Testis (tissue), 3 donors: ENCODE measurements around the gene HSD17B13. TPM values are rescaled to one million over a fixed set of nuclear protein-coding genes. Genes with fewer than 3 reads are reported as not detected.
"Not testable (repeated sequence)": the region's sequence is repeated elsewhere in the genome, so short reads cannot be mapped to it uniquely, and the experiment has no call there.

Experiments used
- DNase-seq: peaks from one replicate; pipeline ENCODE4 v3.0.0-alpha.2; 2019
- H3K27ac ChIP-seq, 2 donors: fragments of 200-600 bp; sonication (generic); one replicate each; pipeline ENCODE4 v1.5.1; 2019
- H3K27me3 ChIP-seq: fragments of 200-600 bp; sonication (generic); one replicate; pipeline ENCODE4 v1.5.1; 2019
- H3K36me3 ChIP-seq: fragments of 200-600 bp; sonication (generic); one replicate; pipeline ENCODE4 v1.5.1; 2017; ENCODE audit warnings: low read depth; ENCODE audit errors: missing control alignments
- H3K4me1 ChIP-seq: fragments of 200-600 bp; sonication (generic); one replicate; pipeline ENCODE4 v1.5.1; 2019
- H3K4me3 ChIP-seq, 2 donors: fragments of 200-600 bp; sonication (generic); one replicate each; pipeline ENCODE4 v1.5.1; 2017 to 2019
- H3K9me3 ChIP-seq: fragments of 200-600 bp; sonication (generic); one replicate; pipeline ENCODE4 v1.5.1; 2017
- POLR2A ChIP-seq: fragments of 450-650 bp; IDR thresholded peaks from one replicate; pipeline ENCODE4 v1.6.1; 2017; ENCODE audit warnings: antibody characterized with exemption, mild to moderate bottlenecking, moderate library complexity
- WGBS, 2 donors: methylation state at CpG; one replicate each; pipeline ENCODE4 v1.1.5; 2018; 5-methylcytosine and 5-hydroxymethylcytosine counted together
- intact Hi-C: fragments of 100-400 bp; cut with DNase I; formaldehyde crosslinking; loops from one replicate; pipeline ENCODE4 v1.15.1; 2023; ENCODE audit warnings: low total_unique reads
- polyA plus RNA-seq: library from polyadenylated mRNA; stranded (reverse); fragments of 350-450 nt; fragmentation: Illumina TruSeq; extraction: RNeasy Lipid Tissue Mini Kit (QIAGEN cat#74804); gene quantifications from one replicate; pipeline ENCODE4 v1.2.3, GENCODE V29; 2014; ENCODE audit warnings: low read depth, low replicate concordance; ENCODE audit not compliant: insufficient read depth
- total RNA-seq, 2 donors: library from RNA; depleted of rRNA; stranded (reverse); fragments of >200 nt; gene quantifications; one replicate each; pipeline ENCODE4 v1.2.3, GENCODE V29; 2016
- TF ChIP-seq, protein P1 (sequence below), 3 experiments: fragments of 450-650 bp in 2 of 3; fragments of 200-600 bp in 1 of 3; sonication (generic) in 1 of 3; IDR thresholded peaks; one replicate each; pipeline ENCODE4 v1.5.1; 2016 to 2019; ENCODE audit warnings: antibody characterized with exemption in 3 of 3, mild to moderate bottlenecking in 2 of 3, moderate library complexity in 1 of 3

The HSD17B13 gene
- total and polyA plus RNA-seq, 3 donors from 2014 or later = 0.40 to 0.94 (median 0.81) TPM

DNA sequence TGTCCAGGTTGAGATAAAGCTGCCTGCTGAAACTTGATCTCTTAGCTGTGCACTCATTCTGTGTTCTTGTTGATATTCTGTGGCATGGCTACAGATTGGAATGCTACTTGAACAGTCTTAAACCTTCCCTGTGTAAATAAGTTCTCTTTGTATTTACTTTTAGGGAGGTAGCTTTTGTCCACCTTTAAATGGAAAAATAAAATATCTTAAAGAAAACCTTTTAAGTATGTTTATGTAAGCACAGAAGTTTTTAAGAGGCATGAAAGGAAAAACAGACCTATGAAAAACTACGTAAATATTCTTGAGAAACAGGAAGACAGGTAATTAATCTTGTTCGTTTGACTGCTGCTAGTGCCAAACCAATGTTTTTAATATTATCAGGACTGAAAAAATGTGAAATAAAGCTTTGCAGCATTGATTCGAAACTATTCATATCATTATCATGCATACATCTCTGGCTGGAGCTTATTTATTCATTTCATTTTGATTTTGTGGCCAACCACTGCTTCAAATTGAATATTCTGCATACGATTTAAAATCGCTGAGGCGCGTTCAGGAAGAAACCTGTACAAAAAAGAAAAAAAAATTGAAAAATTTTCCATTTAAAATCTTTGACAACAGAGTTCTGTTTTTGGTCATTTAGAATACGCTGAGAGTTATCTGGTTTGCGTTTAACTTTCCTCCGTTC is 17.8 kb downstream of the HSD17B13 start:
- TF ChIP-seq, protein P1, sequence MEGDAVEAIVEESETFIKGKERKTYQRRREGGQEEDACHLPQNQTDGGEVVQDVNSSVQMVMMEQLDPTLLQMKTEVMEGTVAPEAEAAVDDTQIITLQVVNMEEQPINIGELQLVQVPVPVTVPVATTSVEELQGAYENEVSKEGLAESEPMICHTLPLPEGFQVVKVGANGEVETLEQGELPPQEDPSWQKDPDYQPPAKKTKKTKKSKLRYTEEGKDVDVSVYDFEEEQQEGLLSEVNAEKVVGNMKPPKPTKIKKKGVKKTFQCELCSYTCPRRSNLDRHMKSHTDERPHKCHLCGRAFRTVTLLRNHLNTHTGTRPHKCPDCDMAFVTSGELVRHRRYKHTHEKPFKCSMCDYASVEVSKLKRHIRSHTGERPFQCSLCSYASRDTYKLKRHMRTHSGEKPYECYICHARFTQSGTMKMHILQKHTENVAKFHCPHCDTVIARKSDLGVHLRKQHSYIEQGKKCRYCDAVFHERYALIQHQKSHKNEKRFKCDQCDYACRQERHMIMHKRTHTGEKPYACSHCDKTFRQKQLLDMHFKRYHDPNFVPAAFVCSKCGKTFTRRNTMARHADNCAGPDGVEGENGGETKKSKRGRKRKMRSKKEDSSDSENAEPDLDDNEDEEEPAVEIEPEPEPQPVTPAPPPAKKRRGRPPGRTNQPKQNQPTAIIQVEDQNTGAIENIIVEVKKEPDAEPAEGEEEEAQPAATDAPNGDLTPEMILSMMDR (IDR thresholded peaks at IDR 0.05) = no peak
- no peak for TF ChIP-seq POLR2A
- no peak overlapping the region for H3K27ac ChIP-seq
- intact Hi-C loops = no loop called here
- no peaks in the 10 kb centered on the region for H3K27me3 ChIP-seq
- H3K4me3 ChIP-seq = no peak overlapping the region
- no peaks in the 10 kb centered on the region for H3K36me3 ChIP-seq
- H3K4me1 ChIP-seq = no peaks in the 10 kb centered on the region
- no peak for DNase-seq
- WGBS, 2 donors = 80 to 87% methylated on average over 10 of the region's 10 CpGs
- H3K9me3 ChIP-seq = no peaks in the 10 kb centered on the region

DNA sequence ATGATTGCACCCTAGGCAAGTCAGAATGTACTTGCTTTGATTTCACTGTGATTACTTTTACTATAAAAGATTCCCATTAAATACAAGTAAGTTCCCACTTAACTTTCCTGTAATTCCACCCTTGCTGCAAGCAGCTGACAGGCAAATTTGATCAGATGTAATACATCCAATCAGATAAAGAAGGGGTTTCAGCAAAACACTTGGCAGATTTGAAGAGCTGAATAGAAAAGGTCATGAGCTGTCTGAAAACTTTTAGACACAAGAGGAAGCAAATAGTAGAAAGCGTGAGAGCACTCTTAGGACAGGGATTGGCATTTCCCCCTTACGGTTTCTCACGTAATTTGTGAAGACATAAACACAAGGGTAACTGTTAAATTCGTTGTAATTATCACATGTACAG is 22.8 kb downstream of the HSD17B13 start:
- TF ChIP-seq, protein P1 (IDR thresholded peaks at IDR 0.05) = no peak
- TF ChIP-seq POLR2A = no peak
- no peak overlapping the region for H3K27ac ChIP-seq
- H3K4me3 ChIP-seq = no peak overlapping the region
- H3K27me3 ChIP-seq = no peaks in the 10 kb centered on the region
- 83 to 90% methylated on average over 4 of the region's 4 CpGs for WGBS, 2 donors
- no peak for DNase-seq
- H3K9me3 ChIP-seq = no peaks in the 10 kb centered on the region
- H3K4me1 ChIP-seq = no peaks in the 10 kb centered on the region
- H3K36me3 ChIP-seq = no peaks in the 10 kb centered on the region
- intact Hi-C loops = no loop called here

DNA sequence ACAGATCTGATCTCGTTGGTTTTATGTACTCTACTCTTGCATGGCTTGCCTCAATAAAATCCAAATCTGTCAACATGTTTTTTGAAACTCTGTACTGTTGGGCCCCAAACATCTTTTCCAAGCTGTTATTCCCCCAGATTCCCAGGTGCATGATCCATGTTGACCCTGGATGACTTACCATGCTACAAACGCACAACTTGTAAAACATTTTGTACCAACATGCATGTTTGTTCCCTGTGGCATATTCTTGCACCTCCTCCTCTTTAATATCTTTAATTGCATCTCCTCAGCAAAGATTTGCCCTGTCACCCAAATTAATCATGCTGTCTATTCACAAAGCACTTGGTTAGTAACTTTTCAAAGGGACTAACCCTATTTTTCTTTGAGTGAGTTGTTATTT is 24.3 kb downstream of the HSD17B13 start:
- TF ChIP-seq, protein P1 (IDR thresholded peaks at IDR 0.05) = no peak
- TF ChIP-seq POLR2A = no peak
- Histone ChIP-seq H3K4me1 (no peaks in the 10 kb centered on the region), H3K9me3 (no peaks in the 10 kb centered on the region), H3K4me3 (no peak overlapping the region), H3K36me3 (no peaks in the 10 kb centered on the region), H3K27me3 (no peaks in the 10 kb centered on the region), H3K27ac (no peak overlapping the region)
- no peak for DNase-seq
- intact Hi-C loops = no loop called here
- 87 to 88% methylated on average over 2 of the region's 2 CpGs for WGBS, 2 donors

DNA sequence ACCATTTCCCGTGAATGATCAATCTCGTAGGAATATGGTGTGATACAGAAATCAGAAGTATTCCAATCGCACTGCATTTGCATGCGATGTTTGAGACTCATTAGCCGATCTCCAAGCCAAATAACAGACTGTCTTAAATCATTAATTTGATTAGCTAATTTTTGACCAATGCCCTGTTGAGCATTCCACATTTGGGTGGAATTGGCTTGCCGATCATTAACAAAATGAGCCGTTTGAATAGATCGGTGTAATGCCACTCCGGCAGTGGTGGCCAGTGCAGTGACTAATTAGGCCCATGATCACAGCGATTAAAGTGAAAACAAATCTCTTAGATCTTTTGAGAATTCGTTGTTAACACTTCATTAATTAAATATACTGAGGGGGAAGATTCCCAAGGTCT is 27.8 kb downstream of the HSD17B13 start:
- H3K27ac ChIP-seq, H3K36me3 ChIP-seq, H3K4me1 ChIP-seq, H3K9me3 ChIP-seq, intact Hi-C loops, H3K27me3 ChIP-seq, DNase-seq, H3K4me3 ChIP-seq: not testable (repeated sequence)
- 77 to 78% methylated on average over 11 of the region's 11 CpGs for WGBS, 2 donors

DNA sequence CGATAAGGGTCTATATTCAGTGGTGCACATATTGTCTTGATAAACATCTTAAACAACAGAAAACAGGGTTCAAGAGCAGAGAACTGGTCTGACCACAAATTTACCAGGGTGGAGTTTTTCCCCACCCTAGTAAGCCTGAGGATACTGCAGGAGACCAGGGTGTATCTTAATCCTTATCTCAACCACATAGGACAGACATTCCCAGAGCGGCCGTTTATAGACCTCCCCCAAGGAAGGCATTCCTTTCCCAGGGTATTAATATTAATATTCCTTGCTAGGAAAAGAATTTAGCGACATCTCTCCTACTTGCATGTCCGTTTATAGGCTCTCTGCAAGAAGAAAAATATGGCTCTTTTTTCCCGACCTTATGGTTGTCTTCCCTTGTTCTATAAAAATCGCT is 28.8 kb downstream of the HSD17B13 start:
- H3K27ac ChIP-seq, H3K9me3 ChIP-seq, DNase-seq, intact Hi-C loops, H3K4me1 ChIP-seq, H3K27me3 ChIP-seq, H3K4me3 ChIP-seq, H3K36me3 ChIP-seq: not testable (repeated sequence)
- WGBS, 2 donors = 94 to 96% methylated on average over 7 of the region's 7 CpGs

DNA sequence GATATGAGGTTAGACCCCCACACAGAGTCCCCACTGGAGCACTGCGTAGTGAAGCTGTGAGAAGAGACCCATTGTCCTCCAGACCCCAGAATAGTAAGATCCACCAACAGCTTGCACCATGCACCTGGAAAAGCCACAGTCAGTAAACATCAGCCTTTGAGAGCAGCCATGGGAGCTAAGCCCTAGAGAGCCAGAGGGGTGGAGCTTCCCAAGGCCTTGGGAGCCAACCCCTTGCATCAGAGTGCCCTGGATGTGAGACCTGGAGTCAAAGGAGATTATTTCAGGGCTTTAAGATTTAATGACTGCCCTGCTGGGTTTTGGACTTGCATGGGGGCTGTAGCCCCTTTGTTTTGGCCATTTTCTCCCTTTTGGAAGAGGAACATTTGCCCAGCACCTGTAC is 35.7 kb downstream of the HSD17B13 start:
- WGBS, 2 donors = 88 to 93% methylated on average over 1 of the region's 1 CpG
- DNase-seq = no peak
- Histone ChIP-seq H3K27me3 (no peaks in the 10 kb centered on the region), H3K36me3 (no peaks in the 10 kb centered on the region), H3K4me3 (no peak overlapping the region), H3K4me1 (no peaks in the 10 kb centered on the region), H3K9me3 (no peaks in the 10 kb centered on the region), H3K27ac (no peak overlapping the region)
- intact Hi-C loops = no loop called here
- TF ChIP-seq, protein P1 (IDR thresholded peaks at IDR 0.05) = no peak
- no peak for TF ChIP-seq POLR2A

DNA sequence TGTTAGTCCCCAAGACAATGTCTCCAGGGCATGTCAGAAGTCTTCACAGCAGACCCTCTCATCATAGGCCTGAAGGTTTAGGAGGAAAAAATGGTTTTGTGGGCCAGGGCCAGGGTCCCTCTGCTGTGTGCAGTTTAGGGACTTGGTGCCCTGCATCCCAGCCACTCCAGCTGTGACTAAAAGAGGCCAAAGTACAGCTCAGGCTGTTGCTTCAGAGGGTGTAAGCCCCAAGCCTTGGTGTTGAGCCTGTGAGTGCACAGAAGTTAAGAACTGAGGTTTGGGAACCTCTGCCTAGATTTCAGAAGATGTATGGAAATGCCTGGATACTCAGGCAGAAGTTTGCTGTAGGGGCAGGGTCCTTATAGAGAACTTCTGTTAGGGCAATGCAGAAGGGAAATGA is 38.4 kb downstream of the HSD17B13 start:
- H3K27me3 ChIP-seq, H3K27ac ChIP-seq, H3K4me1 ChIP-seq, H3K4me3 ChIP-seq, DNase-seq, H3K36me3 ChIP-seq, intact Hi-C loops, H3K9me3 ChIP-seq: not testable (repeated sequence)
